ENCODE data around the gene DNAAF5. TPM values are rescaled to one million over a fixed set of nuclear protein-coding genes. Genes with fewer than 3 reads are reported as not detected.
"Not testable (repeated sequence)": the region's sequence is repeated elsewhere in the genome, so short reads cannot be mapped to it uniquely, and the experiment has no call there.

DNAAF5 gene
- total RNA-seq, 1 donor from 2014 or later = 19.3 TPM

GRCh38 chr7:746155-747061 is 19.9 kb downstream of the DNAAF5 start:
- no peak for DNase-seq (ENCODE audit: low read depth, low spot score)

GRCh38 chr7:747186-747585 is 20.7 kb downstream of the DNAAF5 start:
- no peak for DNase-seq (ENCODE audit: low read depth, low spot score)

- DNase-seq (ENCODE audit: low read depth, low spot score) = no peak
Measured at GRCh38 chr7:748446-748845, 21.9 kb downstream of the DNAAF5 start.

GRCh38 chr7:749140-749551 is 22.6 kb downstream of the DNAAF5 start:
- DNase-seq (ENCODE audit: low read depth, low spot score) = no peak

GRCh38 chr7:750111-750905 is 23.8 kb downstream of the DNAAF5 start:
- DNase-seq (ENCODE audit: low read depth, low spot score) = no peak

GRCh38 chr7:751826-752225 is 25.3 kb downstream of the DNAAF5 start:
- DNase-seq (ENCODE audit: low read depth, low spot score) = no peak

GRCh38 chr7:752256-752655 is 25.8 kb downstream of the DNAAF5 start:
- not testable (repeated sequence) for DNase-seq (ENCODE audit: low read depth, low spot score)

- DNase-seq (ENCODE audit: low read depth, low spot score) = no peak
Measured at GRCh38 chr7:753190-753589, 26.7 kb downstream of the DNAAF5 start.

GRCh38 chr7:754531-755412 is 28.3 kb downstream of the DNAAF5 start:
- DNase-seq (ENCODE audit: low read depth, low spot score) = no peak

- DNase-seq (ENCODE audit: low read depth, low spot score) = no peak
Measured at GRCh38 chr7:755413-755805, 28.9 kb downstream of the DNAAF5 start.

GRCh38 chr7:756231-756927 is 29.9 kb downstream of the DNAAF5 start:
- no peak for DNase-seq (ENCODE audit: low read depth, low spot score)

- no peak for DNase-seq (ENCODE audit: low read depth, low spot score)
Measured at GRCh38 chr7:756928-757560, 30.5 kb downstream of the DNAAF5 start.

GRCh38 chr7:757741-758163 is 31.3 kb downstream of the DNAAF5 start:
- no peak for DNase-seq (ENCODE audit: low read depth, low spot score)

- DNase-seq (ENCODE audit: low read depth, low spot score) = no peak
Measured at GRCh38 chr7:759569-759968, 33.1 kb downstream of the DNAAF5 start.

GRCh38 chr7:760006-760405 is 33.5 kb downstream of the DNAAF5 start:
- no peak for DNase-seq (ENCODE audit: low read depth, low spot score)

- DNase-seq (ENCODE audit: low read depth, low spot score) = no peak
Measured at GRCh38 chr7:761101-761500, 34.6 kb downstream of the DNAAF5 start.

- no peak for DNase-seq (ENCODE audit: low read depth, low spot score)
Measured at GRCh38 chr7:761631-762030, 35.1 kb downstream of the DNAAF5 start.

GRCh38 chr7:762885-763284 is 36.4 kb downstream of the DNAAF5 start:
- no peak for DNase-seq (ENCODE audit: low read depth, low spot score)

GRCh38 chr7:763762-764161 is 37.3 kb downstream of the DNAAF5 start:
- no peak for DNase-seq (ENCODE audit: low read depth, low spot score)

GRCh38 chr7:765383-765782 is 38.9 kb downstream of the DNAAF5 start:
- no peak for DNase-seq (ENCODE audit: low read depth, low spot score)

Data from pulmonary artery endothelial cell (primary cell).